ENCODE measurements around the gene RTCA.

Gene RTCA

DNA sequence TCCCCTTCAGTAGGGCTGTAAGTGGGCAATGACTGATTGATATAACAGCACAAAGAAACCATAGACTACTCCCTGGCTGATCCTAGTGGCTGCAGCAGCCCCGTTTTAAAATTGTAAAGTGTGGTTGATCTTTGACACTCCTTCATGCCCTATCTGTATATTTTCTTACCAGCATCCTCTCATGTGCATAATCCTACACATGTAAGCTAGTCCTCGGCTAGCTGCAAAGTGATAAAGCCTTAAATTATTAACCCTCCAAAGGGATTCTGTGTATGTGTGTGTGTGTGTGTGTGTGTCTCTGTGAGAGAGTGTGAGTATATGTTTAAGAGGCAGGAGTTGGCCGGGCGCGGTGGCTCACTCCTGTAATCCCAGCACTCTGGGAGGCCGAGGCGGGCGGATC, 55.5 kb downstream of the RTCA start:
- TF ChIP-seq ZNF70 (CRISPR knock-in tag; IDR thresholded peaks at IDR 0.05) (no peak), TCF4 (CRISPR knock-in tag; IDR thresholded peaks at IDR 0.05; ENCODE audit: borderline replicate concordance) (no peak), ESRRG (CRISPR knock-in tag; IDR thresholded peaks at IDR 0.05) (no peak), RARB (CRISPR knock-in tag; IDR thresholded peaks at IDR 0.05) (no peak), ZNF565 (CRISPR knock-in tag; conservative IDR thresholded peaks at IDR 0.05; ENCODE audit: low read depth) (no peak), ZNF8 (CRISPR knock-in tag; IDR thresholded peaks at IDR 0.05) (no peak), SNAI2 (CRISPR knock-in tag; IDR thresholded peaks at IDR 0.05) (no peak), ARNTL (CRISPR knock-in tag; IDR thresholded peaks at IDR 0.05; ENCODE audit: borderline replicate concordance, low read depth) (no peak), TOX (CRISPR knock-in tag; IDR thresholded peaks at IDR 0.05; ENCODE audit: borderline replicate concordance) (no peak), CSDC2 (CRISPR knock-in tag; IDR thresholded peaks at IDR 0.05) (no peak), OSR1 (CRISPR knock-in tag; IDR thresholded peaks at IDR 0.05) (no peak), GLIS3 (CRISPR knock-in tag; IDR thresholded peaks at IDR 0.05) (no peak), ISL1 (CRISPR knock-in tag; IDR thresholded peaks at IDR 0.05) (no peak), ZFP30 (CRISPR knock-in tag; IDR thresholded peaks at IDR 0.05) (no peak), BACH2 (CRISPR knock-in tag; IDR thresholded peaks at IDR 0.05; ENCODE audit: borderline replicate concordance) (no peak)
- TF ChIP-seq, protein P1, sequence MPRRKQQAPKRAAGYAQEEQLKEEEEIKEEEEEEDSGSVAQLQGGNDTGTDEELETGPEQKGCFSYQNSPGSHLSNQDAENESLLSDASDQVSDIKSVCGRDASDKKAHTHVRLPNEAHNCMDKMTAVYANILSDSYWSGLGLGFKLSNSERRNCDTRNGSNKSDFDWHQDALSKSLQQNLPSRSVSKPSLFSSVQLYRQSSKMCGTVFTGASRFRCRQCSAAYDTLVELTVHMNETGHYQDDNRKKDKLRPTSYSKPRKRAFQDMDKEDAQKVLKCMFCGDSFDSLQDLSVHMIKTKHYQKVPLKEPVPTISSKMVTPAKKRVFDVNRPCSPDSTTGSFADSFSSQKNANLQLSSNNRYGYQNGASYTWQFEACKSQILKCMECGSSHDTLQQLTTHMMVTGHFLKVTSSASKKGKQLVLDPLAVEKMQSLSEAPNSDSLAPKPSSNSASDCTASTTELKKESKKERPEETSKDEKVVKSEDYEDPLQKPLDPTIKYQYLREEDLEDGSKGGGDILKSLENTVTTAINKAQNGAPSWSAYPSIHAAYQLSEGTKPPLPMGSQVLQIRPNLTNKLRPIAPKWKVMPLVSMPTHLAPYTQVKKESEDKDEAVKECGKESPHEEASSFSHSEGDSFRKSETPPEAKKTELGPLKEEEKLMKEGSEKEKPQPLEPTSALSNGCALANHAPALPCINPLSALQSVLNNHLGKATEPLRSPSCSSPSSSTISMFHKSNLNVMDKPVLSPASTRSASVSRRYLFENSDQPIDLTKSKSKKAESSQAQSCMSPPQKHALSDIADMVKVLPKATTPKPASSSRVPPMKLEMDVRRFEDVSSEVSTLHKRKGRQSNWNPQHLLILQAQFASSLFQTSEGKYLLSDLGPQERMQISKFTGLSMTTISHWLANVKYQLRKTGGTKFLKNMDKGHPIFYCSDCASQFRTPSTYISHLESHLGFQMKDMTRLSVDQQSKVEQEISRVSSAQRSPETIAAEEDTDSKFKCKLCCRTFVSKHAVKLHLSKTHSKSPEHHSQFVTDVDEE (CRISPR knock-in tag; IDR thresholded peaks at IDR 0.05): no peak
- TF ChIP-seq, protein P2, sequence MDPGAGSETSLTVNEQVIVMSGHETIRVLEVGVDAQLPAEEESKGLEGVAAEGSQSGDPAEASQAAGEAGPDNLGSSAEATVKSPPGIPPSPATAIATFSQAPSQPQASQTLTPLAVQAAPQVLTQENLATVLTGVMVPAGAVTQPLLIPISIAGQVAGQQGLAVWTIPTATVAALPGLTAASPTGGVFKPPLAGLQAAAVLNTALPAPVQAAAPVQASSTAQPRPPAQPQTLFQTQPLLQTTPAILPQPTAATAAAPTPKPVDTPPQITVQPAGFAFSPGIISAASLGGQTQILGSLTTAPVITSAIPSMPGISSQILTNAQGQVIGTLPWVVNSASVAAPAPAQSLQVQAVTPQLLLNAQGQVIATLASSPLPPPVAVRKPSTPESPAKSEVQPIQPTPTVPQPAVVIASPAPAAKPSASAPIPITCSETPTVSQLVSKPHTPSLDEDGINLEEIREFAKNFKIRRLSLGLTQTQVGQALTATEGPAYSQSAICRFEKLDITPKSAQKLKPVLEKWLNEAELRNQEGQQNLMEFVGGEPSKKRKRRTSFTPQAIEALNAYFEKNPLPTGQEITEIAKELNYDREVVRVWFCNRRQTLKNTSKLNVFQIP (CRISPR knock-in tag; IDR thresholded peaks at IDR 0.05; ENCODE audit: borderline replicate concordance, low read depth): no peak
- TF ChIP-seq, protein P3, sequence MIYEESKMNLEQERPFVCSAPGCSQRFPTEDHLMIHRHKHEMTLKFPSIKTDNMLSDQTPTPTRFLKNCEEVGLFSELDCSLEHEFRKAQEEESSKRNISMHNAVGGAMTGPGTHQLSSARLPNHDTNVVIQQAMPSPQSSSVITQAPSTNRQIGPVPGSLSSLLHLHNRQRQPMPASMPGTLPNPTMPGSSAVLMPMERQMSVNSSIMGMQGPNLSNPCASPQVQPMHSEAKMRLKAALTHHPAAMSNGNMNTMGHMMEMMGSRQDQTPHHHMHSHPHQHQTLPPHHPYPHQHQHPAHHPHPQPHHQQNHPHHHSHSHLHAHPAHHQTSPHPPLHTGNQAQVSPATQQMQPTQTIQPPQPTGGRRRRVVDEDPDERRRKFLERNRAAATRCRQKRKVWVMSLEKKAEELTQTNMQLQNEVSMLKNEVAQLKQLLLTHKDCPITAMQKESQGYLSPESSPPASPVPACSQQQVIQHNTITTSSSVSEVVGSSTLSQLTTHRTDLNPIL (CRISPR knock-in tag; IDR thresholded peaks at IDR 0.05; ENCODE audit: low read depth): no peak
- TF ChIP-seq, protein P4, sequence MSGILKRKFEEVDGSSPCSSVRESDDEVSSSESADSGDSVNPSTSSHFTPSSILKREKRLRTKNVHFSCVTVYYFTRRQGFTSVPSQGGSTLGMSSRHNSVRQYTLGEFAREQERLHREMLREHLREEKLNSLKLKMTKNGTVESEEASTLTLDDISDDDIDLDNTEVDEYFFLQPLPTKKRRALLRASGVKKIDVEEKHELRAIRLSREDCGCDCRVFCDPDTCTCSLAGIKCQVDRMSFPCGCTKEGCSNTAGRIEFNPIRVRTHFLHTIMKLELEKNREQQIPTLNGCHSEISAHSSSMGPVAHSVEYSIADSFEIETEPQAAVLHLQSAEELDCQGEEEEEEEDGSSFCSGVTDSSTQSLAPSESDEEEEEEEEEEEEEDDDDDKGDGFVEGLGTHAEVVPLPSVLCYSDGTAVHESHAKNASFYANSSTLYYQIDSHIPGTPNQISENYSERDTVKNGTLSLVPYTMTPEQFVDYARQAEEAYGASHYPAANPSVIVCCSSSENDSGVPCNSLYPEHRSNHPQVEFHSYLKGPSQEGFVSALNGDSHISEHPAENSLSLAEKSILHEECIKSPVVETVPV (CRISPR knock-in tag; IDR thresholded peaks at IDR 0.05): no peak
- ATAC-seq: no peak

DNA sequence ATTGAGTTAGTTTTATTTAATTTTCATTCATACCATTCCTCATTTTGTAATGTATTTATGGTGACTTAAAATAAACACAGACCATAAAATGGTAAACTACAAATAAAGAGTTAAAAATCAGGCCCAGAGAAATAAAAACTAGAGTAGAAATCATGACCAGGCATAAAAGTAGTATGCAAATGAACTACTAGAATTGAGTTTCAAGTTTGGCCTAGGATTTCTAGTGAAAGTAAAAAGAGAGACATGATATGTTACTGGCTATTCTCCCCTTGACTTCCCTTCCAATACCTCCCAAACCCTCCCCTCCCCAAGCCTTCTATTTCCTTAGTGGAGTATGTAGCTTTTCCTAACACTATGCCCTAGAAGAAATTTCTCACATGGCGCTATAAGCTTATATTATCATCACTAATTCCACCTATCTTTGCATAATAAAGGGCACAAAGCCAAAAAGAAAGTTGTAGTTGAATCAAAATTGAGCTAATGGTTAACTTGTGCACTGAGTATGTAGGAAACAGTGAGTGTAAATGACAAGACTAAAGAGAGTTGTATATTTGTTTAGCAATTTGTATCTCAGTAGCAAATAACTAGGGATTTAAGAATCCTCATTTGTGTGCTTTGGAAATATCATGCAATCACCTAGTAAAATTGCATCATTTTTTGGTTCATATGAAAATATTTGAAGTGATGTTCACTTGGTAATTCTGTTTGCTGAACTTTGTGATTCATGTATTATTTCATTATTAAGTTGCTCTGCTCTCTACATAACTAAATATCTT, 56.6 kb downstream of the RTCA start:
- no peak for ATAC-seq
- TF ChIP-seq ZNF8 (CRISPR knock-in tag; IDR thresholded peaks at IDR 0.05): no peak
- TF ChIP-seq, protein P2 (CRISPR knock-in tag; IDR thresholded peaks at IDR 0.05; ENCODE audit: borderline replicate concordance, low read depth): no peak
- TF ChIP-seq, protein P5, sequence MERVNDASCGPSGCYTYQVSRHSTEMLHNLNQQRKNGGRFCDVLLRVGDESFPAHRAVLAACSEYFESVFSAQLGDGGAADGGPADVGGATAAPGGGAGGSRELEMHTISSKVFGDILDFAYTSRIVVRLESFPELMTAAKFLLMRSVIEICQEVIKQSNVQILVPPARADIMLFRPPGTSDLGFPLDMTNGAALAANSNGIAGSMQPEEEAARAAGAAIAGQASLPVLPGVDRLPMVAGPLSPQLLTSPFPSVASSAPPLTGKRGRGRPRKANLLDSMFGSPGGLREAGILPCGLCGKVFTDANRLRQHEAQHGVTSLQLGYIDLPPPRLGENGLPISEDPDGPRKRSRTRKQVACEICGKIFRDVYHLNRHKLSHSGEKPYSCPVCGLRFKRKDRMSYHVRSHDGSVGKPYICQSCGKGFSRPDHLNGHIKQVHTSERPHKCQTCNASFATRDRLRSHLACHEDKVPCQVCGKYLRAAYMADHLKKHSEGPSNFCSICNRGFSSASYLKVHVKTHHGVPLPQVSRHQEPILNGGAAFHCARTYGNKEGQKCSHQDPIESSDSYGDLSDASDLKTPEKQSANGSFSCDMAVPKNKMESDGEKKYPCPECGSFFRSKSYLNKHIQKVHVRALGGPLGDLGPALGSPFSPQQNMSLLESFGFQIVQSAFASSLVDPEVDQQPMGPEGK (CRISPR knock-in tag; IDR thresholded peaks at IDR 0.05; ENCODE audit: borderline replicate concordance): no peak

Data from SK-N-SH treated with all-trans-retinoic acid at 6 μM for 48 hours (cell line).